Activated naive CD8-positive, alpha-beta T cell treated with anti-CD3 and anti-CD28 coated beads, Interleukin-2, amount 10 ng/mL, durations not matched to agents 7 days and 5 days (primary cell): ENCODE measurements around the gene TMCC3. TPM values are rescaled to one million over a fixed set of nuclear protein-coding genes. Genes with fewer than 3 reads are reported as not detected.

Source experiments
- ATAC-seq: fragments of 150-1000 bp; cut with Tn5 transposase; one replicate; pipeline ENCODE4 v1.10.0; 2021; ENCODE audit warnings: low read depth, moderate library complexity
- POLR2A ChIA-PET: fragments of 350-600 bp; sonication (Branson Sonifier 250); formaldehyde crosslinking; loops from one replicate; lab custom pipeline; 2021; ENCODE audit warnings: antibody characterized with exemption; lab: Charles Lee
- DNase-seq: peaks from one replicate; pipeline ENCODE4 v3.0.0; 2021
- H3K27ac Mint-ChIP-seq: one replicate; pipeline ENCODE4 v1.8.0; 2022; ENCODE audit warnings: mild to moderate bottlenecking, mixed read lengths
- H3K27me3 Mint-ChIP-seq: one replicate; pipeline ENCODE4 v1.8.0; 2022; ENCODE audit warnings: mild to moderate bottlenecking, moderate library complexity, mixed read lengths
- H3K36me3 Mint-ChIP-seq: one replicate; pipeline ENCODE4 v1.8.0; 2021; ENCODE audit warnings: mild to moderate bottlenecking, mixed read lengths
- H3K4me1 Mint-ChIP-seq: one replicate; pipeline ENCODE4 v1.8.0; 2021; ENCODE audit warnings: mixed read lengths
- H3K4me3 Mint-ChIP-seq: one replicate; pipeline ENCODE4 v1.8.0; 2022; ENCODE audit warnings: mild to moderate bottlenecking, moderate library complexity, mixed read lengths
- H3K9me3 Mint-ChIP-seq: one replicate; pipeline ENCODE4 v1.8.0; 2021; ENCODE audit warnings: mixed read lengths
- total RNA-seq, 2 experiments: library from RNA; stranded (reverse); gene quantifications; one replicate each; pipeline ENCODE4 v1.2.3, GENCODE V29; 2021

The TMCC3 gene
- total RNA-seq, 2 experiments from 2014 or later, result 0.83 to 1.8 TPM

GRCh38 chr12:94637390-94638113, 12.8 kb downstream of the TMCC3 start:
- Mint-ChIP-seq H3K27ac (no peak overlapping the region), H3K4me3 (no peak overlapping the region), H3K9me3 (no peaks in the 10 kb centered on the region), H3K4me1 (peaks cover 4% of the 10 kb centered on the region), H3K36me3 (peaks cover 2% of the 10 kb centered on the region), H3K27me3 (peaks cover 25% of the 10 kb centered on the region)
- POLR2A ChIA-PET, result interaction anchor here (0.6 kb wide), 1 partner anchor 305 kb away, joined by 3 read pairs; no protein-coding TSS in a partner anchor
- ATAC-seq (no peak), DNase-seq (no peak)

DNA sequence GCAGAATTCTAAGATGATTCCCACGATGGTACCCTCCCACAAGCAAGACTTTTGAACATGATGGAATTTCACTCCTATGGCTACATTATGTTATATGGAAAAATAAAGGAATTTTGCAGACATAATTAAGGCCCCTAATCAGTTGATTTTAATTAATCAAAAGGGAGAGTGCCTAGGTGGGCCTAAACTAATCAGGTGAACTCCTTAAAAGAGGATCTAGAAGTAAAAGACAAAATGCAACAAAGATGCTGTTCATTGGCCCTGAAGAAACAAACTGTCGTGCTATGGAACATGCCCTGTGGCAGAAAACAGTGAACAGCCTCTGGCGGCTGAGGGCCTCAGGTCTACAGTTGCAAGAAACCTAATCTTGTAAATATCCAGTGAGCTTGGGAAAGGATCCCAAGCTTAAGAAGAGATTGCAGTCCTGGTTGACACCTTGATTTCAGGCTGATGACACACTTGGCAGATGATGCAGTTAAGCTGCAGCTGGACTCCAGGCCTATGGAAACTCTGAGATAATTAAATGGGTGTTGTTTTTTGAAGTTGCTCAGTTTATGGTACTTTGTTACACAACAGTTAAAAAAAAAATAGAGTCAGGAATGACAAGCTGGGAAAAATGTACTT, 13.8 kb downstream of the TMCC3 start:
- peaks cover 2% of the 10 kb centered on the region for H3K36me3 Mint-ChIP-seq
- ATAC-seq (no peak), DNase-seq (no peak)
- H3K4me3 Mint-ChIP-seq, result no peak overlapping the region
- H3K27me3 Mint-ChIP-seq, result peaks cover 23% of the 10 kb centered on the region
- peaks cover 4% of the 10 kb centered on the region for H3K4me1 Mint-ChIP-seq
- POLR2A ChIA-PET, result interaction anchor here (0.6 kb wide), 1 partner anchor 306 kb away, joined by 3 read pairs; no protein-coding TSS in a partner anchor
- H3K27ac Mint-ChIP-seq, result no peak overlapping the region
- no peaks in the 10 kb centered on the region for H3K9me3 Mint-ChIP-seq

- Mint-ChIP-seq H3K27me3 (peaks cover 21% of the 10 kb centered on the region), H3K27ac (no peak overlapping the region), H3K36me3 (no peaks in the 10 kb centered on the region), H3K9me3 (no peaks in the 10 kb centered on the region), H3K4me3 (no peak overlapping the region), H3K4me1 (no peaks in the 10 kb centered on the region)
- POLR2A ChIA-PET, result no interaction called here
- ATAC-seq (no peak), DNase-seq (no peak)
Measured at GRCh38 chr12:94634717-94635116, 15.6 kb downstream of the TMCC3 start.

- H3K4me3 Mint-ChIP-seq, result no peak overlapping the region
- POLR2A ChIA-PET, result no interaction called here
Measured at GRCh38 chr12:94633401-94633800, 17.0 kb downstream of the TMCC3 start.

GRCh38 chr12:94631058-94631457, 19.3 kb downstream of the TMCC3 start:
- no peak overlapping the region for H3K27ac Mint-ChIP-seq
- H3K4me1 Mint-ChIP-seq, result no peaks in the 10 kb centered on the region
- peaks cover 7% of the 10 kb centered on the region for H3K27me3 Mint-ChIP-seq
- DNase-seq (no peak), ATAC-seq (no peak)
- POLR2A ChIA-PET, result no interaction called here
- H3K4me3 Mint-ChIP-seq, result no peak overlapping the region
- H3K36me3 Mint-ChIP-seq, result no peaks in the 10 kb centered on the region
- no peaks in the 10 kb centered on the region for H3K9me3 Mint-ChIP-seq

More at GRCh38 chr12:94633401-94633800, 17.0 kb downstream of the TMCC3 start:
- Mint-ChIP-seq H3K9me3 (no peaks in the 10 kb centered on the region), H3K27ac (no peak overlapping the region), H3K27me3 (peaks cover 13% of the 10 kb centered on the region), H3K36me3 (no peaks in the 10 kb centered on the region), H3K4me1 (no peaks in the 10 kb centered on the region)
- DNase-seq (no peak), ATAC-seq (no peak)

GRCh38 chr12:94628819-94629472, 21.4 kb downstream of the TMCC3 start:
- H3K27me3 Mint-ChIP-seq, result no peaks in the 10 kb centered on the region

GRCh38 chr12:94628369-94628768, 22.0 kb downstream of the TMCC3 start:
- no peaks in the 10 kb centered on the region for H3K36me3 Mint-ChIP-seq
- no peak overlapping the region for H3K27ac Mint-ChIP-seq

More at GRCh38 chr12:94628819-94629472, 21.4 kb downstream of the TMCC3 start:
- Mint-ChIP-seq H3K36me3 (no peaks in the 10 kb centered on the region), H3K9me3 (peaks cover 2% of the 10 kb centered on the region), H3K27ac (no peak overlapping the region), H3K4me3 (no peak overlapping the region), H3K4me1 (no peaks in the 10 kb centered on the region)
- DNase-seq, result no peak
- POLR2A ChIA-PET, result no interaction called here
- ATAC-seq, result no peak

GRCh38 chr12:94625531-94625930, 24.8 kb downstream of the TMCC3 start:
- DNase-seq, result no peak
- Mint-ChIP-seq H3K4me1 (peaks cover 15% of the 10 kb centered on the region), H3K4me3 (no peak overlapping the region), H3K27ac (no peak overlapping the region), H3K9me3 (peaks cover 2% of the 10 kb centered on the region), H3K36me3 (peaks cover 3% of the 10 kb centered on the region), H3K27me3 (no peaks in the 10 kb centered on the region)
- ATAC-seq, result no peak
- POLR2A ChIA-PET, result no interaction called here

More at GRCh38 chr12:94628369-94628768, 22.0 kb downstream of the TMCC3 start:
- Mint-ChIP-seq H3K27me3 (no peaks in the 10 kb centered on the region), H3K4me3 (no peak overlapping the region), H3K9me3 (peaks cover 2% of the 10 kb centered on the region), H3K4me1 (no peaks in the 10 kb centered on the region)
- DNase-seq (no peak), ATAC-seq (no peak)
- POLR2A ChIA-PET, result no interaction called here

- H3K4me1 Mint-ChIP-seq, result peaks cover 18% of the 10 kb centered on the region
- H3K9me3 Mint-ChIP-seq, result peaks cover 2% of the 10 kb centered on the region
- DNase-seq (no peak), ATAC-seq (no peak)
- POLR2A ChIA-PET, result interaction anchor here (0.7 to 1.4 kb wide), 2 partner anchors 17 to 479 kb away, joined by 3 to 4 read pairs; no protein-coding TSS in a partner anchor
- H3K4me3 Mint-ChIP-seq, result no peak overlapping the region
- no peaks in the 10 kb centered on the region for H3K27me3 Mint-ChIP-seq
- no peak overlapping the region for H3K27ac Mint-ChIP-seq
- H3K36me3 Mint-ChIP-seq, result peaks cover 3% of the 10 kb centered on the region
Measured at GRCh38 chr12:94623161-94623920, 27.0 kb downstream of the TMCC3 start.

GRCh38 chr12:94622475-94622874, 27.9 kb downstream of the TMCC3 start:
- Mint-ChIP-seq H3K36me3 (peaks cover 3% of the 10 kb centered on the region), H3K27ac (peak overlapping the region; percentile 85), H3K4me1 (peaks cover 18% of the 10 kb centered on the region), H3K27me3 (no peaks in the 10 kb centered on the region), H3K4me3 (peak overlapping the region; percentile 74), H3K9me3 (peaks cover 2% of the 10 kb centered on the region)
- DNase-seq (no peak), ATAC-seq (no peak)
- POLR2A ChIA-PET, result interaction anchor here (0.7 to 1.4 kb wide), 2 partner anchors 18 to 478 kb away, joined by 3 to 4 read pairs; no protein-coding TSS in a partner anchor

DNA sequence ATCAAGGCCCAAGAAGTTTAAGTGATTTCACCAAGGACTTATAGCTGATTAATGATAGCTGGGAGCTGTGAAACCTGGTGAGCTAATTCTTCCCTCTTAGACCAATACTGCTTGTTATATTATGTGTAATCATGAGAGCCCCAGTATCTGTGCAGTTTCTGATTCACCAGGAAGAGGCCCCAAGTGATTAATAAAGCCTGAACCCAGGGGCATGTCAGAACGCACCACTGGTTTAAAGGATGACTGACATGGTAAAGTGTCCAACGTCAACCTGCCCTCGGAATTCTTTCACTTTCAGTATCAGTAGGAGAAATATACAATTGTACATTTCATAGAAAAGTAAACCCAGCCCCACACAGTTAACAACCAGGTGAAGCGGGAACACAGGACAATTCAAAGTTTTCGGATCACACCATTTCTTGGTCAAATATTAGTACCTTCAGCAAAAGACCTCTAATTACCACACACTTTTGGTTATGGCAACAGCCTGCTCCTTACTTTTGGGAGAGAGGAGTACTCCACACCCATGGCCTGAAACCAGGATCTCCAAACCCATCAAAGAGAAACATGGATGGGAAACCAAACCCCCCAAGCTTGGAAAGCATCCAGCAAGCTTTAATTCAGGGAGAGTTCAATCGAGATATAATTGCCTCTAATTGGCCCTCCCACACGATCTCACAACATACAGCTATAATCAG, 28.5 kb downstream of the TMCC3 start:
- H3K27me3 Mint-ChIP-seq, result no peaks in the 10 kb centered on the region
- H3K4me1 Mint-ChIP-seq, result peaks cover 18% of the 10 kb centered on the region
- H3K4me3 Mint-ChIP-seq, result peak overlapping the region; percentile 74
- POLR2A ChIA-PET, result no interaction called here
- no peak for DNase-seq
- peaks cover 2% of the 10 kb centered on the region for H3K9me3 Mint-ChIP-seq
- peaks cover 3% of the 10 kb centered on the region for H3K36me3 Mint-ChIP-seq
- ATAC-seq, result peak; percentile 96
- peak overlapping the region; percentile 85 for H3K27ac Mint-ChIP-seq

- Mint-ChIP-seq H3K27ac (no peak overlapping the region), H3K4me1 (peaks cover 18% of the 10 kb centered on the region), H3K9me3 (no peaks in the 10 kb centered on the region), H3K27me3 (no peaks in the 10 kb centered on the region), H3K4me3 (no peak overlapping the region), H3K36me3 (peaks cover 3% of the 10 kb centered on the region)
- POLR2A ChIA-PET, result no interaction called here
- ATAC-seq (no peak), DNase-seq (no peak)
Measured at GRCh38 chr12:94620621-94621020, 29.7 kb downstream of the TMCC3 start.
